ENCODE measurements around the gene SBF2.
A peak's percentile ranks its signal among the peaks of the same experiment; 100 is the strongest.

SBF2 gene

DNA sequence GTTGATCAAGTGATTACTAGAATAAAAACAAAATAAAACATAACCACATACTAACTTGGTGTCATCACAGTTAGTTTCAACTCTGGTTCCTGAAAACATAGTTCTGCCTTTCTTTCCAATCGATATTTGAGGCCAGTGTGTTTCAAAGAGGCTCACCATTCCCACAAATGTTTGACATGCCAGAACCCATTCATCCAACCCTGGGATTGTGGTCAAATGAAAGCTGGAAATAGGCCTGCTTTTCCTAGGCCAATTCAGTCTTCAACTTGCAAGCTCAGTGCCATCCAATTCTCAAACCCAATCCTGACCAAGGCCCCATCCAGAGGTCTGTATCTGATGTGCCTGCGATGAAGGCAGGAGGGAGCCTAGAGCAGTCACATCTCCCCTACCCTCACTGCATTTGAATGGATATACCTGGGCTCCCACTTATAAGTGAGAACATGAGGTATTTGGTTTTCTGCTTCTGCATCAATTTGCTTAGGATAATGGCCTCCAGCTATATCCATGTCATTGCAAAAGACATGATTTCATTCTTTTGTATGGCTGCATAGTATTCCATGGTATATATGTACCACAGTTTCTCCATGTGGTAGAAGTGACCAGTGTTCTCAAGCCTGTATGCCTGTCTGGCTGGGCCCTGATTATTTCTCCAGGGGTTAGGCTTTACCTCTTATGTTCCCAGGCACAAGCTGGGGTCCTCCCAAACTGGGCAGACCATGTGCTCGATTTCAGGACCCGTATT, 486.9 kb downstream of the SBF2 start:
- no peak for DNase-seq (ENCODE audit: low read depth)
- TF ChIP-seq, protein P1, sequence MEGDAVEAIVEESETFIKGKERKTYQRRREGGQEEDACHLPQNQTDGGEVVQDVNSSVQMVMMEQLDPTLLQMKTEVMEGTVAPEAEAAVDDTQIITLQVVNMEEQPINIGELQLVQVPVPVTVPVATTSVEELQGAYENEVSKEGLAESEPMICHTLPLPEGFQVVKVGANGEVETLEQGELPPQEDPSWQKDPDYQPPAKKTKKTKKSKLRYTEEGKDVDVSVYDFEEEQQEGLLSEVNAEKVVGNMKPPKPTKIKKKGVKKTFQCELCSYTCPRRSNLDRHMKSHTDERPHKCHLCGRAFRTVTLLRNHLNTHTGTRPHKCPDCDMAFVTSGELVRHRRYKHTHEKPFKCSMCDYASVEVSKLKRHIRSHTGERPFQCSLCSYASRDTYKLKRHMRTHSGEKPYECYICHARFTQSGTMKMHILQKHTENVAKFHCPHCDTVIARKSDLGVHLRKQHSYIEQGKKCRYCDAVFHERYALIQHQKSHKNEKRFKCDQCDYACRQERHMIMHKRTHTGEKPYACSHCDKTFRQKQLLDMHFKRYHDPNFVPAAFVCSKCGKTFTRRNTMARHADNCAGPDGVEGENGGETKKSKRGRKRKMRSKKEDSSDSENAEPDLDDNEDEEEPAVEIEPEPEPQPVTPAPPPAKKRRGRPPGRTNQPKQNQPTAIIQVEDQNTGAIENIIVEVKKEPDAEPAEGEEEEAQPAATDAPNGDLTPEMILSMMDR (conservative IDR thresholded peaks at IDR 0.05; ENCODE audit: low read depth, low read length): no peak

DNA sequence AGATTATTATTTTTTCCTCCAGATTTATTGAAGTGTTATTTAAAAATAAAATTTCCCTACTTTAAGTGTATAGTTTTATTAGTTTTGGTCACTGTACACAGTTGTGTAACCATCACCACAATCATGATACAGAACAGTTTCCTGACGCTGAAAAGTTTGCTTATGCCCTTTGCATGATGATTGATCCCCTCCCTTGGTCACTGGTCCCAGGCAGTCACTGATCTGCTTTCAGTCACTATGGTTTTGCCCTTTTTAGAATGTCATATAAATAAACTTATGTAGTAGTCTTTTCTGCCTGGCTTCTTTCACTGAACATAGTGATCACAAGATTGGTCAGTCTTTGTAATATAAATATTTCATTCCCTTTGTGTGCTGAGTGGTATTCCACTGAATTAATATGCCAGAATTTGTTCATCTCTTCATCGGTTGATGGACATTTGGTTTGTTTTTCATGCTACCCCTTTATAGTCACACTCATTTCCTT, 489.6 kb downstream of the SBF2 start:
- no peak for DNase-seq (ENCODE audit: low read depth)
- no peak overlapping the region for H3K4me3 ChIP-seq (ENCODE audit: low read depth, low read length)
- TF ChIP-seq, protein P1 (conservative IDR thresholded peaks at IDR 0.05; ENCODE audit: low read depth, low read length): no peak

More for the DNA sequence above, 486.9 kb downstream of the SBF2 start:
- H3K4me3 ChIP-seq (ENCODE audit: low read depth, low read length): no peak overlapping the region

DNA sequence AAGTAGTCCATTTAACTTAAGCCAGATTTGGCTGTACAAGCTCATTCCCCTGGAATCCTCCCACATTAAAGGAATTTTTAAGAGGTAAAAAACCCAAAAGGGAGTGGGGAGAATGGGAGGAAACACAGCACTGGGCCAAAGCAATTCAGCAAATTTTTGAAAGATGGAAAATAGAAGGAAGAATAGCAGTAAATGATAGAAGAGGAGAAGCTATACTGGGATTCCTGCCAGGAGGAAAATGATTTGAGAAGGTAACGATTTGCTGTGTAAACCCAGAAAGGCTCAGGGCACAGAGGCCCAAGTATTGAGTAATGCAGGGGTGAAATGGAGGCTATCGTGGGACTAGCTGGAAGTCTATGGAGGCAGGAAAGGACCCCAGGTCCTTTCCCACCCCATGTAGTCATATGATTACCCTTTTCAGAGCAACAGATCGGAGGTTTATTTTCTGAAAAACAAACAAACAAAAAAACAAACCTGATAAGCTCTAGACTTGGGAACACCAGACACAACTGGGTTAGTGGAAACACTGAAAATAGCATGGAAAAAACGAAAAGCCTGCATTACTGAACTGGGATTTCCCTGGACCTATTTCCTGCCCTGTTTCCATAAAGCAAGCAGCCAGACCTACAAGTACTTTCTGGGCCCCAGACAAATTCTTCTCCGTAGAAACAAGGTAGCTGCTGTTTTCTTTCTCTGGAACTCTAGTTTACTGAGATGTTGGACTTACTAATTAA, 490.2 kb downstream of the SBF2 start:
- DNase-seq (ENCODE audit: low read depth): peak; percentile 62
- TF ChIP-seq, protein P1 (conservative IDR thresholded peaks at IDR 0.05; ENCODE audit: low read depth, low read length): no peak
- no peak overlapping the region for H3K4me3 ChIP-seq (ENCODE audit: low read depth, low read length)

DNA sequence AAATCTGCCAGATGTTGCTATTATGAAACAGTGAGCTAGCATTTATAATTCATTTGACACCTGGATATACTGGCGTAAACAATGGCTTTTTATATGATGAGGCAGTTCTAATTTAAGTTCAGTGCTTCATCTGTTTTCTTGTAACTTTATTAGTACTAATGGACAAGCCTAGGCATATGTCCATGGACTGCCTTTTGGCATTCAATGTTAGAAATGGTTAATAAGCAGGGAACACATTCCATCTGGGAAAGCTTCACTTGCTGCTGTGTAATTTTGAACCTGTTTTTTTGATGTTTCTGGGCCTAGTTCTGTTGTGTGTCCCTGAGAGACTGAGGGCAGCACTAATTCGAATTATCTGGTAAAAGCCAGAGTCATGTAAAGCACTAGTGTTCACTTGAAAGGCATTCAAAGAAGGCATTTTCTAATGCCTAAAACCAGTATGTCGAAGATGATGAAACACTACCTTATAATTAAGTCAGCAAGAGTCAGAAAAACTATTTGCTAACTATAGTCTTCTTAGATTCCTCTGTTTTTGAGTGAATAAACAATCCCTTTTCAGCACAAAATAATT, 491.6 kb downstream of the SBF2 start:
- no peak overlapping the region for H3K4me3 ChIP-seq (ENCODE audit: low read depth, low read length)
- DNase-seq (ENCODE audit: low read depth): peak; percentile 92
- TF ChIP-seq, protein P1 (conservative IDR thresholded peaks at IDR 0.05; ENCODE audit: low read depth, low read length): no peak

DNA sequence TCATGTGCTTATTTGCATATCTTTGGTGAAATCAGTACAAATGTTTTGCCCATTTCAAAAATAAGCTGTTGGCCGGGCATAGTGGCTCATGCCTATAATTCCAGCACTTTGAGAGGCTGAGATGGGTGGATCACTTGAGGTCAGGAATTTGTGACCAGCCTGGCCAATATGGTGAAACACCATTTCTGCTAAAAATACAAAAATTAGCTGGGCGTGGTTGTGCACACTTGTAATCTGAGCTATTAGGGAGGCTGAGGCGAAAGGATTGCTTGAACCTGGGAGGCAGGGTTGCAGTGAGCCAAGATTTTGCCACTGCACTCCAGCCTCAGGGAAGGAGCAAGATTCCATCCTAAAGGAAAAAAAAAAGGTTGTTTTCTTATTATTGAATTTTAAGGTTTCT, 494.1 kb downstream of the SBF2 start:
- TF ChIP-seq, protein P1 (conservative IDR thresholded peaks at IDR 0.05; ENCODE audit: low read depth, low read length): no peak
- H3K4me3 ChIP-seq (ENCODE audit: low read depth, low read length): no peak overlapping the region
- peak; percentile 42 for DNase-seq (ENCODE audit: low read depth)

DNA sequence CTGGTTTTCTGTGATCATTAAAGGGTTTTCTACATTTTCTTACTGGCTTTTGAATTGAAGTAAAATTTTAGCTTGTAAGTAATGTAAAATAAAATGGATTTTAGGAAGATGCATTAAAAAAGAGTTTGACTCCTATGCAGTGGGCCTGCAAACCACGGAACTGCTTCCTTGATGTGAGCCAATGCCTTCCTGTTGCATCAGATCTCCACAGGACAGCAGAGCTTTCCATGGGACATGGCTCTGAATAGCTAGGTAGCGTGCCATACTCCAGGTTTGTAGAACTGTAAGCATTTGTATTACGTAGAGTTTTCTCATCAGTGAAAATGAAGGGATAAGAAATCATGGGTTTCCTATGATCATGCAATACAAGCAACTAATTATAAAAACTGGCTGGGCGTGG, 496.7 kb downstream of the SBF2 start:
- H3K4me3 ChIP-seq (ENCODE audit: low read depth, low read length): no peak overlapping the region
- no peak for DNase-seq (ENCODE audit: low read depth)
- TF ChIP-seq, protein P1 (conservative IDR thresholded peaks at IDR 0.05; ENCODE audit: low read depth, low read length): no peak
